HG03175 (cell line): Measurements from ENCODE around the gene C19orf25.
"Not testable (repeated sequence)": the region's sequence is repeated elsewhere in the genome, so short reads cannot be mapped to it uniquely, and the experiment has no call there.

Experiments used
- ATAC-seq: cut with Tn5 transposase; IDR thresholded peaks from one replicate; pipeline ENCODE4 v1.9.1; 2021; ENCODE audit warnings: mild to moderate bottlenecking, moderate library complexity; ENCODE audit not compliant: unreplicated experiment

C19orf25 gene

DNA sequence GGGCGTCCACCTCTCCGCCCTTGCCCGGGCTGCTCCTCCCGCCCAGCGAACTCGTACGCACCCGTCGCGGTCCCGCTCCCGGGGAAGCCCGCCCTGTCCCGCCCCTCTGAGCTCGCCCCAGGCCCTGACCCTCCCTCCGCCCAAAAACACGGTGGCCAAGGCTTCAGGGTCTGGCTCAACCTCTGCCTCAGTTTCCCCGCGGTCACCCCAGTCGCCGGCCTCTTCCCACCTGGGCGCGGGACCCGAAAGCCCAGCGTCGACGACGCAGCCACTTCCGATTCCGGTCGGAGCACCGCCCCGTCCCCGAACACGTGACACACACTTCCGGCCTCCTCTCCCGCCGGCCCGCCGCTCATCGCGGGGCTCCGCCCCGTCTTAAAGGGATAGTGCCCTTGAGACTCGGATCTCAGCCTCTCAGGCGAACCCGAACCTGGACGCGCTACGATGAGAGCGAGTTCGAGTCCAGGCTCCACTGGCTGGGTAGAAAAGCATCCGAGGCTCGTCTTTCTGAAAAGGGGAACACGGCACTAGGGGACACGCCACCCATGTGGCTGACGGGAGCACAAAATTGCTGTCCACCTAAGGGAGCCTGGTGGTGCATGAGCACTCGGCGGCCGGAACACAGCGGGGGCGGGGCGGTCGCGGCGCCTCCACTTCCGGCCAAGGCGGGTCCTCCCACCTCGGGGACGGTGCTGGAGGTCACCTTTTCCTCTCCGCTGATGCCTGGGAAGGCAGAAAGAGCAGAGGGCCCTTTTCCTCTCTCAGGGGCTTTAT lies at the start of gene C19orf25:
Gene C19orf25 (minus strand): TSS at position 282 of the 774 bp plus-strand sequence. CDS start 312 bp downstream, outside the sequence.
- ATAC-seq = peak; percentile 82

DNA sequence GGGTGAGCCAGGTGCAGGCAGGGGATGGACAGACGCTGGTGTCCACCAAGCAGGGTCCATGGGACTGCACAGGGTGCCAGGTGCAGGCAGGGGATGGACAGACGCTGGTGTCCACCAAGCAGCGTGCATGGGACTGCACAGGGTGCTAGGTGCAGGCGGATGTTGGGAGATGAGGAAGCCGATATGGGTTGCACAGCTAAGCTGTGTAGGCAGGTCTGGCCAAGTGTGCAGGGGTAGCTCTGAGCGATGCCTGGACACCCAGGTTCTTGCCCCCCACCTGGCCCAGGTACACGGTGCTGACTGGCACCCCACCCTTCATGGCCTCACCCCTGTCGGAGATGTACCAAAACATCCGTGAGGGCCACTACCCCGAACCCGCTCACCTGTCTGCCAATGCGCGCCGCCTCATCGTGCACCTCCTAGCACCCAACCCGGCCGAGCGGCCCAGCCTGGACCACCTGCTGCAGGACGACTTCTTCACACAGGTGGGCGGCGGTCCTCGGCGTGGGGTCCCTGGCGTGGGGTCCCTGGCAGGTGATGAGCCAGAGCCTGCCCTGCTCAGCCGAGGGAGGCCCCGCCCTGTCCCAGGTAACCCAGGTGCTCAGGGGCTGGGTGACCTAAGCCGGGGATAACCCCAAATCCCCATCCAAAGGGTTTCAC lies 48.8 kb upstream of the C19orf25 start:
- ATAC-seq = no peak

DNA sequence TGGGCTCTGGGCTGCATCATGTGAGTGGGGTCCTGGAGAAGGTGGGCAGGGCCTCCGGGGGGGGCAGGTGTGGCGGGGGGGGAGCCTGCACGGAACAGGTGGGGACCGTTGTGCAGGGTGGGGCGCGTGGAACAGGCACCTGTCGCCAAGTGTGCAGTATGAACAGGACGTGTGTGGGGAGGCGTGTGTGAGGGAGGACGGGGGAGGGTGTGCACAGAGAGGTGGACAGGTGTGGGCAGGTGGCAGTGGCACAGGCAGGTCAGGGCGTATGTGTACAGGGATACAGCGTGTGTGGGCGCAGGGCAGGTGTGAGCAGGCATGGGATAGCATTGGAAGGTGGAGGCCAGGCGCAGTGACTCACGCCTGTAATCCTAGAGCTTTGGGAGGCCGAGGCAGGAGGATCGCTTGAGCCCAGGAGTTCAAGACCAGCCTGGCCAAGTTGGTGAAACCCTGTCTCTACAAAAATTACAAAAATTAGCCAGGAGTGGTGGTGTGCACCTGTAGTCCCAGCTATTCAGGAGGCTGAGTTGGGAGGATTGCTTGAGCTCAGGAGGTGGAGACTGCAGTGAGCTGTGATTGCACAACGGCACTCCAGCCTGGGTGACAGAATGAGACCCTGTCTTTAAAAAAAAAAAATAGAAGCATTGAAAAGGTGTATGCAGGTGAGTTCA lies 48.1 kb upstream of the C19orf25 start:
- ATAC-seq = no peak

DNA sequence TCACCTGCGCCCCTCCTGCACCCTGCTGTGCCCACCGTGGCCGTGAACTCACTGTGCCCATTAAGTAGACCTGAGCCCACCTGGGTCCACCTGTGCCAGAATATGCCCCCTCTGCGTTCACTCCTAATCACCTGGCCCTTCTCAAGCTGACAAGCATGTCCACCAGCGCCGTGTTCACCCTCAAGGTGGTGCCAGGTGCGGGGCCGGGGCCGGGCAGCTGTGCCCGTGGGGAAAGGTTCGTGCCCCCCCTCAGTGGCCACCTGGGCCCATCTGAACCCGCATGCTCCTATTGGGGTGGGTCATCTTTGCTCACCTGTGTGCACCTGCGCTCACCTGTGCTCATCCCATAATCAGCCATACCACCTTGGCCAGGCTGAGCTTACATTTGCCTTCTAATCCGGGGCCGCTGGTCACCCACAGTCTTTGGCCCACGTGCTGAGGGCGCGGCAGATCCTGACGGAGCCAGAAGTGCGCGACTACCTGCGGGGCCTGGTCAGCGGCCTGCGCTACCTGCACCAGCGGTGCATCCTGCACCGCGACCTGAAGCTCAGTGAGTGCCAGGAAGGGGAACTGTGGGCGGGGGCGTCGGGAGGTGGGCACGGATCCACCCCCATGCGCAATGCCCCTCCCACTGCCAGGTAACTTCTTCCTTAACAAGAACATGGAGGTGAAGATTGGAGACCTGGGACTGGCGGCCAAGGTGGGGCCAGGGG lies 47.2 kb upstream of the C19orf25 start:
- ATAC-seq = no peak

DNA sequence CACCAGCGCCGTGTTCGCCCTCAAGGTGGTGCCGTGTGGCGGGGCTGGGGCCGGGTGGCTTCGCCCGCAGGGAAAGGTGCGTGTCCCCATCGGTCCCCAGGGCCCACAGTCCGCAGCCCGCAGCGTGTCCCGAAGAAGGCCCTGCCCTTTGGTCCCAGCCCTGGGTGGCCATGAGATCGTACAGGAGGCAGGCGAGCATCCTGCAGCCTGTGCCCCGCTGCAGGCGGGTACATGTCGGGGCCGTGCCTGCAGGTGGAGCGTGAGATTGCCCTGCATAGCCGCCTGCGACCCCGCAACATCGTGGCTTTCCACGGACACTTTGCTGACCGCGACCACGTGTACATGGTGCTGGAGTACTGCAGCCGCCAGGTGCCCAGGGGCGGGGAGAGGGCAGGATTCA lies 46.3 kb upstream of the C19orf25 start:
- ATAC-seq = no peak

DNA sequence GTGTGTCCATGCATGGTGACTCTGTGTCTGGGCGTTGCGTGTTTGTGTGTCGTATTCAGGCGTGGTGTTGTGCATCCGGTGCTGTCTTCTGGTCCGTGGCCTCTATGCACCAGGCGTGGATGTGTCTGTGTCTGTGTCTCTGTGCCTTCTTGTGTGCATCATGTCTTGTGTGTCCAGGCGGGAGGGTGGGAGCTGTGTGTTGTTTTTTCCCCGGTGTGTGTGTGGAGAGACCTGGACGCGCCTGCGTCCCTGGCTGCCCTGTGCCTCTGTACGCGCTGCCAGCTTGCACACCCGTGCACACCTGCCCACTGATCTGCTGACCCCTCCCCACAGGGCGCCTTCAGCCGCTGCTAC lies 45.9 kb upstream of the C19orf25 start:
- ATAC-seq = no peak

DNA sequence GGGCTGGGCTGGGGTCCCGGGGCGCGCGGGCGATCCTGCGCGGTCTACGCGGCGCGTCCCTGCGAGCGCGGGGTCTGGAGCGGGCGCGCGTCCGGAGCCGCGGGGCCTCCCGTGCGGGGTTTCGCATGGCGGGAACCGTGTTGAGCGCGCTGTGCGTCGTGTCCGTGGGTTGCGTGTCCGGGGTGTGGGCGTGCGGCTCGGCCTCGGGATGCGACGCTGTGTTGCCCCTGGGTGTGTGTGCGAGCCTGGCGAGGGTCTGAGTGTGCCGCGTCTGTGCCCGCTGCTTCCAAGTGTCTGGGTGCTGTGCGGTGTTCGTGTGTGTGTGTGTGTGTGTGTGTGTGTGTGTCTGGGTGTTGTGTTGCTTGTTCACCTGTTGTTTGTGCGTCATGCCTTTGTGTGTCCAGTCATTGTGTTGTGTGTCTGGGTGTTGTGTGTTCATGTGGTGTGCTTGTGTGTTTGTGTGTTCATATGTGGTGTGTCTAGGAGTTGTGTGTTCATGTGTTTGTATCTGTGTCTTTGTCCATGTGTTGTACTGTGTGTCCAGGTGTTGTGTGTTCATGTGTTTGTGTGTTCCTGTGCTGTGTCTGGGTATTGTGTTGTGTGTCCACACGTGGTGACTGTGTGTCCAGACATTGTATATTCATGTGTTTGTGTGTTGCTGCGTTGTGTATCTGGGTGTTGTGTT lies 45.4 kb upstream of the C19orf25 start:
- ATAC-seq = no peak

DNA sequence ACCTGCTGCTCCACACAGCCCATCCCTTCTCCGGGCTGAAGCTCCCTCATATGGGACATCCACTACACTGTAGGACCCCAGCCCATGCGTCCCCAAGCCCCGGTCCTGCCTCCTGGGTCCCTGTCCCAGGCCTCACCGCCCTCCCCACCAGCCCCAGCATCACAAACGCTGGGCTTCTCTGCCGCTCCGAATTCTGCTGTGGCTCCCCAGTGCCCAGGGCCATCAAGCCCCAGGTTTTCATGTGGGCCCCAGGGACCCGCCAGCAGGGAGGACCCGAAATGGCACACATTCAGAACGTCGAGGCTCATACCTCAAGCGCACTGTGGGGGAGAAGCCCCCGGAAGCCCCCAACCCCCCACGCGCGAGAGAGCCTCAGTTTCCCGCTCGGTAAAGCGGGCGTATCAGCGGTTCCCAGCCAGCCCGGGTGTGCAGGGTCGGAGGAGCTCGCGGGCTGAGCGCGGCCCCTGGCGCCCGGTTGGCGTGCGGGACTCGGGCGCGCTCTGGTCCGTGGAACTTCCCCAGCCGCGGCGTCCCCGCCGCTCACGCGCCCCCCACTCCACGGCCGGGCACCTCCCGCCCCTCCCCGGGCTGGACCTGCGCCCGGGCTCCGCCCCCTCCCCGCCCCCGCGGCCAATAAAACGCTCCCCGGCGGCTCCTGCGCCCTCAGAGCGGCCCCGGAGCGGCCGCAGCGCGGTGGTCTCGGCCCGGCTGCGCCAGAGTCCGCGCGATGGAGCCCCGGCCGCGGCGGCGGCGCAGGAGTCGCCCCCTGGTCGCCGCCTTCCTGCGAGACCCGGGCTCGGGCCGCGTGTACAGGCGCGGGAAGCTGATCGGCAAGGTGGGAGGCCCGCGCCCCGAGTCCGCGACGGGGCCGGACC lies 44.6 kb upstream of the C19orf25 start, which contains the start of gene PLK5:
Gene PLK5 (plus strand): TSS at position 666 of the 875 bp plus-strand sequence. CDS start 2,920 bp downstream, outside the sequence.
- ATAC-seq = no peak

DNA sequence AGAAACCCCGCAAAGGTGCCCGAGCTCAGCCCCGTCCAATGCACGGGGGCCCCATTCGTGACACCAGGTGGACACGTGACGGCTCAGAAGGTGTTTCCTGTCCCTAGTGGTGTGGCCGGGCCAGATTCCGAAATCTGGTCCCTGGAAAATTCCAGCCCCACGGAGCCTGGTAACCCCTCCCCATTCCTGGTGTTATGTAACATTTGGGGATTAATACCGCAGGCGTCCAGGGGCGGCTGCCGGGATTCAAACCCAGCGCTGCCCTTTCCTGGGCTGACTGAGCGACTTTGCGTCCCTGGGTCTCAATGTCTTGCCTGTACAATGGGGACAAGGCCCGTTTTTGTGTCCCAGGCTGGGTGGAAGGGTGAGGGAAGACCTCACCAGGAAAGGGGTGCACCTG lies 43.8 kb upstream of the C19orf25 start:
- ATAC-seq = no peak

DNA sequence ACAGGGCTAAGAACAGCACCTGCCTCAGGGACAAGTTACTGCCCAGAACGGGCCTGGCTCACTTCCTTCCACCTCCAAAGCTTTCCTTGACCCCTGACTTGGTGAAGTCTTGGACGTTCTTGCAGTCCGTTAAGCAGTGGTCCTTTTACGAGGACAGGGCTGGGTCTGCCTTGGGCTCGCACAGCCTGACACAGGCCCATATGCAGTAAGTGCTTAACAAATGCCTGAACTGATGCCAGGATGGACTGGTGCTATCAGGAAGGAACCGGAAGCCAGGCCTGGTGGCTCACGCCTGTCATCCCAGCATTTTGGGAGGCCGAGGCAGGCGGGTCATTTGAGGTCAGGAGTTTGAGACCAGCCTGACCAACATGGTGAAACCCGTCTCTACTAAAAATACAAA lies 43.0 kb upstream of the C19orf25 start:
- ATAC-seq = no peak

DNA sequence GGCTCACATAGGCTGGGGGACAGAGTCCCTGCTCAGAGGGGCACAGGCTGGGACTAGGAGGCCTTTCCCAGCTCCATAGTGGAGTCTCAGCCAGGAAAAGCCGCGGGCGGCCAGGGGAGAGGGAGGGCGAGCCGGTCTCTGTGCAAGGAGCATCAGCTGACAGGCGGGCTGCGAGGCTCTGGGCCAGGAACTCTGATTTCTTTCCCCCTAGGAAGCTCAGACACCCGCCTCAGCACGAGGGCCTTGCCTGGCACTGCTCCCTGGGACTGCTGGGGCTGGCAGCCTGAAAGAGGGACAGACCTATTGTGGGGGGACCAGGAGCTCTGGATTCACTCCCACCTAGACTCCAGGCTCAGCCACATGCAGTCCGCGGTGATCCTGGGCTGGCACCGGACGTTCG lies 42.6 kb upstream of the C19orf25 start:
- ATAC-seq = no peak

DNA sequence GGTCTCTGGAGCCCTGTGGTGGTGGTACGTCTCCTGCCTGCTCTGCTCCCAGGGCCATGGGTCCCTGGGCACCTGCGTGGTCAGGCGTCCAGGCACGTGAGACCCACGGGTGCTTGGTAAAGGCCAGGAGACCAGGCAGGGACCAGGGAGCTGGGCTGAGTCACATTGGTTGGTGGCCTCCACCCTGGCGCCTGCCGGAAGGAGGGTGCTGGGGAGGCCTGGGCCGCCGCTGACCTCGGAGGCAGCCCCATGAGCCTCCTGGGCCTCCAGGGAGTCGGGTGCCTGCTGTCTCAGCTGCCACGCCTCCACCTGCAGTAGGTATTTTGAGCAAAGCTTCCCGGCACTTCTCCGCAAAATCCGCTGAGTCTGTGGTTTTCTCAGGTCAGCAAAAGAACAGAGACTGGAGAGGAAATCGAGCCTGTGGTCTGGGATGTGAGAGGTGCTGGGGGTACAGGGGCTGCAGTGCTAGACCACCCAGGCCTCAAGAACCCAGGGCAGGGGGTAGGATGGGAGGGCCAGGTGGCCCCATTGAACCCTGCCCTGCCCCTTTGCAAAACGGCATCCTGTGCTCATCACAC lies 41.3 kb upstream of the C19orf25 start:
- ATAC-seq = no peak

DNA sequence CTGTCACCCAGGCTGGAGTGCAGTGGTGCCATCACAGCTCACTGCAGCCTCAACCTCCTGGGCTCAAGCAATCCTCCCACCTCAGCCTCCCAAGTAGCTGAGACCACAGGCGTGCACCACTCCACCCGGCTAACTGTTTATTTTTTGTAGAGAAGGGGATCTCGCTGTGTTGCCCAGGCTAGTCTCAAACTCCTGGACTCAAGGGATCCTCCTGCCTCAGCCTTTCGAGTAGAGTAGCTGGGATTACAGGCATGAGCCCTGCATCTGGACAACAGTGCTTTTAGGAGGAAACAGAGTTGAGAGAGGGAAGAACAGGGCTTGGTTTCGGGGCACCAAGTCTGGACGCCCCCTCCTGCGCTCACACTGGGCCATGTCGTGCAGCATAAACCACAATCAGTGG lies 40.8 kb upstream of the C19orf25 start:
- ATAC-seq = not testable (repeated sequence)

DNA sequence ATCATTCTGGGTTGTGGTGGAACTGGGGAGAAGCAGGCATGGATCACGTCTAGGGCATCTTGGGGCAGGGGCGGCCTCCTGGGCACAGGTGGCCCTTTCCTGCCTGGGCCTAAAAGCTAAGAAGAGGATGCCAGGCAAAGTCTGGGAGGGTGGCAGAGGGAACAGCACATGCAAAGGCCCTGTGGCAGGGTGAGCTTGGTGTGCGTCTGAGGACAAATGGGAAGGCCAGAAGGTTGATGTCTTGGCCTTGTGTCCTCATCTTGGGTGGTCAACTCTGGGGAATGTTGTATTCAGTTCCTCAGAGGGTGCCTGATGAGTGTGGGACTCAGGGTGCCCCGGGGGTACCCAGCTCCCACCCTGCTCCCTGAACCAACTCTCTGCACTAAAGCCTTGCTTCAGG lies 39.5 kb upstream of the C19orf25 start:
- ATAC-seq = no peak

DNA sequence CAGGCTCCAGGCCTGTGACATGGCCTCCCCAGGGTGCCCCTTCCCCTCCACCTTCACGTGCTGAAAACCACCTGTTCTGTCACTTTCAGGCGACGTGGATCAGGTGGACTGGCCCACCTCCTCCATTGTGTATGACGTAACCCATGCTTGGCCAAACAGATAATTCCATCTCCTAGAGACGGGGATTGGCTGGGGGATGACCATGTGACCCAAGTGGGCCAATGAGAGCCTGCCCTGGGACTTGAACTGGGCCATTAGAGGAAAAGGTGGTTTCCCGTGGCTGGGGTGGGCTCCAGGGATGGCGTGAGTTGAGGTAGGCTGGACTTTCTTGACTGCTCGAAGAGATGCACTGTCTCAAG lies 37.4 kb upstream of the C19orf25 start:
- ATAC-seq = no peak

DNA sequence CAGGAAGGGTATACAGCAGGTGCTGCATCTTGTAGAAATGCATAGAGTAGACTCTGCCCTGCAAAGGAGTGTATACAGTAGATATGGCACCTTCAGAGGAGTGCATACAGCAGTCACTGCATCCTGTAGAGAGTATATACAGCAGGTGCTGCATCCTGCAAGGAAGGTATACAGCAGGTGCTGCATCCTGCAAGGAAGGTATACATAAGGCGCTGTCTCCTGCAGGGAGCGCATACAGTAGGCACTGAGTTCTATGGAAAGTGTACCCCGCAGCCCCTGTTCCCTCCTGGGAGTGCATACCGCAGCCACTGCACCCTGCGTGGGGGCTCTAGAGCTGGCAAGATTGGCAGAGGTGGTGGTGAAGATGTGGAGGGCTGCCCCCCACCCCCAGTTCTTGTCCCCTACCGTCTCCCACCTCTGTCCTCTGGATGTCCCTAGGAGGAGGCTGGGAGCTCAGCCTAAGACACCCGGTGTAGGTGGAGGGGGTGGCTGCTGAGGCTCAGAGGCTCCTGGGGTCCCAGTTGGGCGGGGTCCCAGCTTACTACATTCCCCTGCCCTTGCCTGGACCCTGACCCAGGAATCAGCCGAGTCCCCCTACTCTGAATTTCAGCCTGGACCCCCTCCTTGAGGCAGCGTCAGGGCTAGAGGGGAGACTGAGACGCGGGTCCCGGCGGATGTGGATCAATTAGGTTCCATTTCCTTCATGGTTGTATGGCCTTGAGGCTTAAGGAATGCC lies 36.1 kb upstream of the C19orf25 start:
- ATAC-seq = no peak

DNA sequence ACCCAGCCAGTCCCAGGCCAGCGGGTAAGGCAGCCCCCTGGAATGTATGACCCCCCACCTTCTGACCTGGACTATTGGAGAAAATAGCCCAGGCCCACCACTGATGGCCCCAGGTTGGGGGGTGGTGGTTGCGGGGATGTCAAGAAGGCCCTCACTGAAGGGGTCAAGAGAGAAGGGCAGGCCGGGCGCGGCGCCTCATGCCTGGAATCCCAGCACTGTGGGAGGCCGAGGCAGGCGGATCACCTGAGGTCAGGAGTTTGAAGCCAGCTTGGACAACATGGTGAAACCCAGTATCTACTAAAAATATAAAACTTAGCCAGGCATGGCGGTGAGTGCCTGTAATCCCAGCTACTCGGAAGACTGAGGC lies 35.3 kb upstream of the C19orf25 start:
- no peak for ATAC-seq

DNA sequence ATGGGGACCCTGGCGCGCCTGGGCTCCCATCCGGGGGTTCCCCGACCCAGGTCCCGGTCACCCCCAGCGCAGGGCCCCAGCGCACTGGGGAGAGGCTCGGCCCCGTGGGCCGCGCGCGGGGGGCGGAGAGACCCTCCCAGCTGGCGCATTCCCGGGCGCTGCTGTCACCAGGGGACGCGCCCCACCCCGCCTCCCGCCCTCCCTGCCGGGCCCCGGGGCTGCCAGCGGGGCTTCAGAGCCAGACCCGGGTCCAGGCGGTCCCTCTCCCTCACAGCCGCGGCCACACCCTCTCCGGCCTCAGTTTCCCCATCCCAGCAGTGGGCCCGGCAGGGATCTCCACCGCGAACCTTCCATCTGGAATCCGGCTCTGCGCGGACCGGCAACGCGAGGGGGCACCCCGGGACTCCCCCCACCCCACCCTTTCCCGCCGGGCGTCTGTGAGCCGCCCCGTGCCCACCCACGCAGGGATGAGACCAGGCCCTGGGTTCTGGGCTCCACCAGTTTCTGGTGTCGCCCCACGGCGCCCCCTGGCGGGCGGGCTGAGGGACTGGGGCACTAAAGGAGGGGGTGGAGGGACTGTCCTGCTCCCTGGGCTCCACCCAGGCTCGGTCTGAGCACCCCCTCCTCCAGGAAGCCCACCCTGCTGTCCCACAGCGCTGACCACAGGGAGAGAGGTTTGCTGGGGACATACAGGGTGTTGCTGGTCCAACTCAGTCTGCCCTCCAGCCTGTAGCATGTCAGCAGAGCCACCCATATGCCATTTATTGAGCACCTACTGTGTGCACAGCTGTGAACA lies 34.7 kb upstream of the C19orf25 start:
- ATAC-seq = no peak
